Right lobe of liver (tissue), 6 donors: ENCODE data around the gene KCNQ5. TPM values are rescaled to one million over a fixed set of nuclear protein-coding genes. Genes with fewer than 3 reads are reported as not detected.

Experiments
- ATAC-seq, 4 donors: fragments of 200-7000 bp; cut with Tn5 transposase; one replicate each; pipeline ENCODE4 v1.9.1; 2020; ENCODE audit warnings: mild to moderate bottlenecking in 4 of 4, moderate library complexity in 4 of 4
- DNase-seq, 3 donors: peaks; one replicate each; pipeline ENCODE4 v3.0.0-alpha.2; 2020
- H3K27ac ChIP-seq, 3 donors: fragments of 200-600 bp; one replicate each; pipeline ENCODE4 v1.8.0; 2022
- H3K27me3 ChIP-seq, 2 donors: fragments of 200-600 bp; one replicate each; pipeline ENCODE4 v1.8.0; 2022
- H3K36me3 ChIP-seq, 4 donors: fragments of 200-600 bp; sonication (generic) in 1 of 4; one replicate each; pipeline versions ENCODE4 v1.5.1 to v1.8.0; 2017 to 2022; ENCODE audit warnings: control low read depth in 1 of 4
- H3K4me1 ChIP-seq, 4 donors: fragments of 200-600 bp; sonication (generic) in 1 of 4; one replicate each; pipeline versions ENCODE4 v1.5.1 to v1.8.0; 2017 to 2022; ENCODE audit warnings: control low read depth in 1 of 4
- H3K4me3 ChIP-seq, 3 donors: fragments of 200-600 bp; one replicate each; pipeline ENCODE4 v1.8.0; 2022
- H3K9me3 ChIP-seq, 4 donors: fragments of 200-600 bp; sonication (generic) in 1 of 4; one replicate each; pipeline versions ENCODE4 v1.5.1 to v1.8.0; 2017 to 2022; ENCODE audit warnings: control low read depth in 1 of 4
- CTCF ChIP-seq, 4 donors: fragments of 200-600 bp in 3 of 4; fragments of 450-650 bp in 1 of 4; IDR thresholded peaks; one replicate each; pipeline versions ENCODE4 v1.5.1 to v1.8.0; 2016 to 2022; ENCODE audit warnings: antibody characterized with exemption in 4 of 4, mild to moderate bottlenecking in 2 of 4
- POLR2A ChIP-seq: fragments of 450-650 bp; IDR thresholded peaks from one replicate; pipeline ENCODE4 v1.6.1; 2017; ENCODE audit warnings: antibody characterized with exemption, mild to moderate bottlenecking
- WGBS: methylation state at CpG from one replicate; pipeline ENCODE4 v1.1.6; 2018; ENCODE audit warnings: low coverage, low lambda C conversion rate; ENCODE audit not compliant: insufficient coverage; ENCODE audit errors: missing lambda C conversion rate; 5-methylcytosine and 5-hydroxymethylcytosine counted together
- intact Hi-C, 2 donors: fragments of 100-400 bp; cut with DNase I; formaldehyde crosslinking; loops; one replicate each; pipeline versions ENCODE4 v1.11.2 to v1.14.1; 2022
- total RNA-seq, 6 experiments: library from RNA; depleted of rRNA in 2 of 6; stranded (reverse); fragments of >200 nt in 2 of 6; fragmentation: NEBNext Ultra II Directional in 3 of 6; extraction: Animal tissue kit (Norgen Biotek cat#: 25700) in 3 of 6; gene quantifications; one replicate each; pipeline versions ENCODE4 v1.1.0 to v1.2.4, GENCODE V29; 2016 to 2023
- donor health status: DM: no; HTN: yes; CAD: no.
- donor health status: DM: no; HTN: no; CAD: no.
- donor health status: DM: no; HTN: no; CAD: no.
- donor health status: DM: no; HTN: yes; CAD: no.
- donor health status: DM: no; HTN: yes; CAD: no.

Gene KCNQ5
- total RNA-seq, 6 experiments from 2014 or later, result 0.04 to 0.11 TPM; not detected in 4

GRCh38 chr6:72836971-72837370 lies 215.1 kb downstream of the KCNQ5 start:
- DNase-seq (no peak), ATAC-seq (no peak)
- TF ChIP-seq POLR2A (no peak), CTCF (IDR thresholded peaks at IDR 0.05) (no peak)
- Histone ChIP-seq H3K27ac (no peak overlapping the region), H3K9me3 (no peaks in the 10 kb centered on the region), H3K36me3 (no peaks in the 10 kb centered on the region), H3K4me3 (no peak overlapping the region), H3K4me1 (no peaks in the 10 kb centered on the region), H3K27me3 (no peaks in the 10 kb centered on the region)
- intact Hi-C loops, result no loop called here
- 32% methylated on average over 1 of the region's 1 CpG for WGBS

- DNase-seq (no peak), ATAC-seq (no peak)
- no peaks in the 10 kb centered on the region for H3K4me1 ChIP-seq
- no peak overlapping the region for H3K27ac ChIP-seq
- H3K36me3 ChIP-seq, result no peaks in the 10 kb centered on the region
- intact Hi-C loops, result no loop called here
- WGBS, result 40% methylated on average over 2 of the region's 2 CpGs
- H3K27me3 ChIP-seq, result no peaks in the 10 kb centered on the region
- TF ChIP-seq POLR2A (no peak), CTCF (IDR thresholded peaks at IDR 0.05) (no peak)
- H3K4me3 ChIP-seq, result no peak overlapping the region
- H3K9me3 ChIP-seq, result no peaks in the 10 kb centered on the region
Measured at GRCh38 chr6:72841195-72841594, 219.3 kb downstream of the KCNQ5 start.

GRCh38 chr6:72842140-72842539 lies 220.3 kb downstream of the KCNQ5 start:
- 49% methylated on average over 4 of the region's 4 CpGs for WGBS
- no peak for ATAC-seq
- H3K4me1 ChIP-seq, result no peaks in the 10 kb centered on the region
- H3K27ac ChIP-seq, result no peak overlapping the region
- intact Hi-C loops, result no loop called here
- no peak for DNase-seq
- H3K27me3 ChIP-seq, result no peaks in the 10 kb centered on the region
- no peaks in the 10 kb centered on the region for H3K36me3 ChIP-seq
- TF ChIP-seq POLR2A (no peak), CTCF (IDR thresholded peaks at IDR 0.05) (no peak)
- no peaks in the 10 kb centered on the region for H3K9me3 ChIP-seq
- no peak overlapping the region for H3K4me3 ChIP-seq

- no peak for DNase-seq
- no peak overlapping the region for H3K4me3 ChIP-seq
- H3K4me1 ChIP-seq, result no peaks in the 10 kb centered on the region
- TF ChIP-seq POLR2A, result no peak
- TF ChIP-seq CTCF (IDR thresholded peaks at IDR 0.05), result no peak
- no peaks in the 10 kb centered on the region for H3K9me3 ChIP-seq
- H3K27me3 ChIP-seq, result no peaks in the 10 kb centered on the region
- intact Hi-C loops, result no loop called here
- WGBS, result 34% methylated on average over 4 of the region's 4 CpGs
- H3K36me3 ChIP-seq, result no peaks in the 10 kb centered on the region
- no peak for ATAC-seq
- H3K27ac ChIP-seq, result no peak overlapping the region
Measured at GRCh38 chr6:72844614-72845013, 222.8 kb downstream of the KCNQ5 start.

- ATAC-seq, result no peak
- intact Hi-C loops, result no loop called here
- no peak for DNase-seq
Measured at GRCh38 chr6:72849346-72849745, 227.5 kb downstream of the KCNQ5 start.

More at GRCh38 chr6:72849346-72849745, 227.5 kb downstream of the KCNQ5 start:
- TF ChIP-seq POLR2A, result no peak
- TF ChIP-seq CTCF (IDR thresholded peaks at IDR 0.05), result no peak
- Histone ChIP-seq H3K27ac (no peak overlapping the region), H3K36me3 (no peaks in the 10 kb centered on the region), H3K9me3 (no peaks in the 10 kb centered on the region), H3K27me3 (no peaks in the 10 kb centered on the region), H3K4me1 (no peaks in the 10 kb centered on the region), H3K4me3 (no peak overlapping the region)
